IMR-90 (cell line): Measurements from ENCODE around the gene DGLUCY. TPM values are rescaled to one million over a fixed set of nuclear protein-coding genes. Genes with fewer than 3 reads are reported as not detected.
A peak's percentile ranks its signal among the peaks of the same experiment; 100 is the strongest.

Experiments
- ATAC-seq: fragments of 200-7000 bp; cut with Tn5 transposase; 2 replicates; pipeline ENCODE4 v1.9.1; 2020; ENCODE audit warnings: low read depth, mild to moderate bottlenecking, moderate library complexity
- BruUV-seq: library from RNA; stranded (reverse); fragments of 400-500 nt; replicated peaks from 2 replicates; lab custom pipeline; 2021; lab: Mats Ljungman, UMichigan
- CTCF ChIA-PET: fragments of 300-600 bp; formaldehyde crosslinking; extraction: SDS; loops from one replicate; lab custom pipeline; 2021; ENCODE audit warnings: antibody characterized with exemption; lab: Yijun Ruan, JAX
- POLR2A ChIA-PET: fragments of 300-600 bp; sonication (Branson Sonifier 250); formaldehyde crosslinking; loops from one replicate; lab custom pipeline; 2022; ENCODE audit warnings: antibody characterized with exemption; ENCODE audit not compliant: unreplicated experiment; lab: Charles Lee
- DNase-seq: peaks from one replicate; pipeline ENCODE4 v3.0.0; 2013
- H2AFZ ChIP-seq: replicated peaks from 2 replicates; pipeline ENCODE3; 2013; ENCODE audit warnings: low read length, mild to moderate bottlenecking; ENCODE audit not compliant: poor library complexity
- H2AK5ac ChIP-seq: 2 replicates; pipeline ENCODE4 v1.6.1; 2013; ENCODE audit warnings: low read depth, low read length, inconsistent platforms
- H2AK9ac ChIP-seq: replicated peaks from 2 replicates; pipeline ENCODE3; 2013; ENCODE audit warnings: mild to moderate bottlenecking, low read depth, low read length, moderate library complexity; ENCODE audit not compliant: poor library complexity
- H2BK120ac ChIP-seq: 2 replicates; pipeline ENCODE4 v1.6.1; 2013; ENCODE audit warnings: low read depth, low read length, inconsistent platforms
- H2BK15ac ChIP-seq: 3 replicates; pipeline ENCODE4 v1.6.1; 2013; ENCODE audit warnings: low read depth, low read length, inconsistent platforms
- H2BK20ac ChIP-seq: 2 replicates; pipeline ENCODE4 v1.6.1; 2013; ENCODE audit warnings: low read depth, mild to moderate bottlenecking, inconsistent platforms, low read length, moderate library complexity
- H2BK5ac ChIP-seq: 2 replicates; pipeline ENCODE4 v1.6.1; 2013; ENCODE audit warnings: mild to moderate bottlenecking, low read depth, low read length, inconsistent platforms; ENCODE audit not compliant: poor library complexity, severe bottlenecking
- H3K14ac ChIP-seq: replicated peaks from 2 replicates; pipeline ENCODE4 v1.6.1; 2013; ENCODE audit warnings: low read depth, low read length, inconsistent platforms
- H3K18ac ChIP-seq: 2 replicates; pipeline ENCODE4 v1.6.1; 2013; ENCODE audit warnings: low read depth, low read length, control low read depth
- H3K23ac ChIP-seq: 2 replicates; pipeline ENCODE4 v1.6.1; 2013; ENCODE audit warnings: low read depth, low read length, inconsistent platforms
- H3K27ac ChIP-seq: 2 replicates; pipeline ENCODE4 v1.5.1; 2013; ENCODE audit warnings: mild to moderate bottlenecking, control low read depth, low read length; ENCODE audit not compliant: insufficient read depth
- H3K27me3 ChIP-seq: 2 replicates; pipeline ENCODE4 v1.6.1; 2013; ENCODE audit warnings: low read length; ENCODE audit not compliant: control insufficient read depth, insufficient read depth
- H3K36me3 ChIP-seq: 2 replicates; pipeline ENCODE4 v1.6.1; 2013; ENCODE audit warnings: low read length, mixed read lengths; ENCODE audit not compliant: control insufficient read depth, insufficient read depth
- H3K4ac ChIP-seq: 2 replicates; pipeline ENCODE4 v1.6.1; 2013; ENCODE audit warnings: low read depth, low read length, inconsistent platforms
- H3K4me1 ChIP-seq: 2 replicates; pipeline ENCODE4 v1.6.1; 2013; ENCODE audit warnings: low read length, mixed read lengths; ENCODE audit not compliant: control insufficient read depth, insufficient read depth
- H3K4me2 ChIP-seq: 2 replicates; pipeline ENCODE4 v1.6.1; 2013; ENCODE audit warnings: low read depth, mild to moderate bottlenecking, control low read depth, low read length, moderate library complexity
- H3K4me3 ChIP-seq: 2 replicates; pipeline ENCODE4 v1.5.1; 2013; ENCODE audit warnings: low read depth, mild to moderate bottlenecking, control low read depth, low read length, moderate library complexity; ENCODE audit not compliant: insufficient read depth
- H3K56ac ChIP-seq: 2 replicates; pipeline ENCODE4 v1.6.1; 2013; ENCODE audit warnings: low read length, inconsistent platforms; ENCODE audit not compliant: insufficient read depth; ENCODE audit errors: extremely low read depth
- H3K79me1 ChIP-seq, 2 experiments: 2 replicates each; pipeline ENCODE4 v1.6.1; 2013; ENCODE audit warnings: low read length in 2 of 2, inconsistent platforms in 1 of 2, low read depth in 1 of 2
- H3K9ac ChIP-seq: 2 replicates; pipeline ENCODE4 v1.6.1; 2013; ENCODE audit warnings: low read depth, low read length, control low read depth
- H3K9me1 ChIP-seq: 2 replicates; pipeline ENCODE4 v1.6.1; 2013; ENCODE audit warnings: low read length, inconsistent platforms; ENCODE audit not compliant: insufficient read depth
- H3K9me3 ChIP-seq: 2 replicates; pipeline ENCODE4 v1.6.1; 2013; ENCODE audit warnings: low read length; ENCODE audit not compliant: control insufficient read depth, insufficient read depth
- H4K20me1 ChIP-seq: 2 replicates; pipeline ENCODE4 v1.6.1; 2013; ENCODE audit warnings: low read length, inconsistent platforms; ENCODE audit not compliant: insufficient read depth
- H4K5ac ChIP-seq: 2 replicates; pipeline ENCODE4 v1.6.1; 2013; ENCODE audit warnings: mild to moderate bottlenecking, low read depth, low read length, control low read depth
- H4K8ac ChIP-seq, 2 experiments: 2 replicates each; pipeline ENCODE4 v1.6.1; 2013; ENCODE audit warnings: low read depth in 2 of 2, low read length in 2 of 2, control low read depth in 1 of 2, inconsistent platforms in 1 of 2
- H4K91ac ChIP-seq: 2 replicates; pipeline ENCODE4 v1.6.1; 2013; ENCODE audit warnings: low read depth, low read length, inconsistent platforms; ENCODE audit not compliant: insufficient read depth
- CEBPB ChIP-seq: IDR thresholded peaks from 2 replicates; pipeline ENCODE4 v1.6.1; 2012; ENCODE audit warnings: low read depth, low read length, improper control_type of control experiment
- CHD1 ChIP-seq: IDR thresholded peaks from 2 replicates; pipeline ENCODE4 v1.6.1; 2012; ENCODE audit warnings: low read depth, low read length, improper control_type of control experiment
- CTCF ChIP-seq: conservative IDR thresholded peaks from 2 replicates; pipeline ENCODE4 v1.5.1; 2012; ENCODE audit warnings: mild to moderate bottlenecking, low read depth, low read length, improper control_type of control experiment
- FOS ChIP-seq: fragments of 150-350 bp; IDR thresholded peaks from 2 replicates; pipeline ENCODE4 v1.6.1; 2016; ENCODE audit warnings: low read depth, low read length
- MAZ ChIP-seq: IDR thresholded peaks from 2 replicates; pipeline ENCODE4 v1.6.1; 2012; ENCODE audit warnings: low read depth, mild to moderate bottlenecking, low read length, improper control_type of control experiment, moderate library complexity, borderline replicate concordance
- MXI1 ChIP-seq: IDR thresholded peaks from 2 replicates; pipeline ENCODE4 v1.6.1; 2012; ENCODE audit warnings: low read depth, mild to moderate bottlenecking, low read length, moderate library complexity, borderline replicate concordance
- RAD21 ChIP-seq: IDR thresholded peaks from 2 replicates; pipeline ENCODE4 v1.6.1; 2012; ENCODE audit warnings: low read length, improper control_type of control experiment
- SMC3 ChIP-seq: fragments of 150-350 bp; IDR thresholded peaks from 2 replicates; pipeline ENCODE4 v1.6.1; 2016; ENCODE audit warnings: low read depth, mild to moderate bottlenecking, antibody characterized with exemption, low read length, moderate library complexity
- WGBS, 2 experiments: methylation state at CpG; one replicate each; pipeline versions ENCODE4 v1.1.5 to v1.1.7; 2013; ENCODE audit warnings: missing lambda C conversion rate in 2 of 2; ENCODE audit not compliant: insufficient read length in 1 of 2; ENCODE audit errors: extremely low coverage in 2 of 2; 5-methylcytosine and 5-hydroxymethylcytosine counted together
- dilution Hi-C: fragments of 300-500 bp; cut with HindIII; formaldehyde crosslinking; loops from one replicate; pipeline ENCODE4 v1.14.3; 2018; ENCODE audit warnings: low sequenced_read_pairs; ENCODE audit not compliant: unreplicated experiment
- in situ Hi-C: fragments of 300-500 bp; cut with MboI; formaldehyde crosslinking; loops from 3 replicates; pipeline ENCODE4 v1.14.3; 2019; ENCODE audit warnings: low sequenced_read_pairs, inconsistent platforms, mixed read lengths
- intact Hi-C: fragments of 100-400 bp; cut with micrococcal nuclease; formaldehyde crosslinking; loops from 2 replicates; pipeline ENCODE4 v1.10.0; 2022
- polyA plus RNA-seq, 3 experiments: library from polyadenylated mRNA; depleted of rRNA; stranded (reverse); fragments of >200 nt; gene quantifications; 2 replicates each; pipeline ENCODE4 v1.2.3, GENCODE V29; 2012; ENCODE audit warnings: low replicate concordance in 1 of 3
- total RNA-seq: library from RNA; depleted of rRNA; stranded (reverse); fragments of >200 nt; gene quantifications from 2 replicates; pipeline ENCODE4 v1.2.3, GENCODE V29; 2012
- TF ChIP-seq, protein P1 (sequence below): fragments of 150-350 bp; IDR thresholded peaks from 2 replicates; pipeline ENCODE4 v1.6.1; 2017; ENCODE audit warnings: mild to moderate bottlenecking, antibody characterized with exemption, low read length, low read depth

Gene DGLUCY
- total and polyA plus RNA-seq, 2 of the 4 experiments (the other 2 are of a cell fraction) = 8.5 to 13.3 TPM

- TF ChIP-seq, protein P1, sequence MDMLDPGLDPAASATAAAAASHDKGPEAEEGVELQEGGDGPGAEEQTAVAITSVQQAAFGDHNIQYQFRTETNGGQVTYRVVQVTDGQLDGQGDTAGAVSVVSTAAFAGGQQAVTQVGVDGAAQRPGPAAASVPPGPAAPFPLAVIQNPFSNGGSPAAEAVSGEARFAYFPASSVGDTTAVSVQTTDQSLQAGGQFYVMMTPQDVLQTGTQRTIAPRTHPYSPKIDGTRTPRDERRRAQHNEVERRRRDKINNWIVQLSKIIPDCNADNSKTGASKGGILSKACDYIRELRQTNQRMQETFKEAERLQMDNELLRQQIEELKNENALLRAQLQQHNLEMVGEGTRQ = no peak
- TF ChIP-seq RAD21 (peak; percentile 87), CTCF (peak; percentile 83), FOS (no peak), MXI1 (no peak), CHD1 (no peak), CEBPB (no peak), MAZ (no peak), SMC3 (peak; percentile 89)
- Histone ChIP-seq H3K79me1 (no peaks in the 10 kb centered on the region), H3K4me2 (no peak overlapping the region), H2BK20ac (no peak overlapping the region), H4K91ac (no peak overlapping the region), H3K4me3 (no peak overlapping the region), H2AK5ac (no peak overlapping the region), H4K8ac (no peak overlapping the region), H2BK5ac (no peak overlapping the region), H2BK120ac (no peak overlapping the region), H3K56ac (no peak overlapping the region), H4K5ac (no peak overlapping the region), H3K4me1 (no peaks in the 10 kb centered on the region), H3K23ac (no peak overlapping the region), H2AFZ (no peak overlapping the region), H3K4ac (no peak overlapping the region), H3K27me3 (no peaks in the 10 kb centered on the region), H3K36me3 (peaks cover 2% of the 10 kb centered on the region; the same call in 1 of the 2 replicates), H2AK9ac (no peak overlapping the region), H4K20me1 (no peaks in the 10 kb centered on the region), H3K9me3 (no peaks in the 10 kb centered on the region), H3K18ac (no peak overlapping the region), H3K14ac (no peak overlapping the region), H3K9ac (no peak overlapping the region), H3K27ac (no peak overlapping the region), H3K9me1 (no peaks in the 10 kb centered on the region), H2BK15ac (no peak overlapping the region)
- BruUV-seq = no TSS peak
- ChIA-PET CTCF (interaction anchor here (0.7 to 3.7 kb wide), 10 partner anchors 9 to 275 kb away, joined by 3 to 41 read pairs (median 4); no protein-coding TSS in a partner anchor), POLR2A (interaction anchor here (0.5 kb wide), 1 partner anchor 780 kb away, joined by 4 read pairs; no protein-coding TSS in a partner anchor)
- 94% methylated on average over 4 of the region's 16 CpGs; no CpG with 5 or more reads in 1 of the 2 experiments for WGBS, 2 experiments
- DNase-seq (peak; percentile 70), ATAC-seq (peak; percentile 88)
- dilution Hi-C loops (no loop called here), in situ Hi-C loops (loop anchor here (5.0 kb wide), 1 partner anchor 105 kb away; no protein-coding TSS in a partner anchor), intact Hi-C loops (loop anchor here (1.0 to 10.0 kb wide), 3 partner anchors 109 to 873 kb away; no protein-coding TSS in a partner anchor)
Measured at GRCh38 chr14:91177073-91178034, 63.5 kb downstream of the DGLUCY start.
